ENCODE data around the gene NBEAL2.

Gene NBEAL2

DNA sequence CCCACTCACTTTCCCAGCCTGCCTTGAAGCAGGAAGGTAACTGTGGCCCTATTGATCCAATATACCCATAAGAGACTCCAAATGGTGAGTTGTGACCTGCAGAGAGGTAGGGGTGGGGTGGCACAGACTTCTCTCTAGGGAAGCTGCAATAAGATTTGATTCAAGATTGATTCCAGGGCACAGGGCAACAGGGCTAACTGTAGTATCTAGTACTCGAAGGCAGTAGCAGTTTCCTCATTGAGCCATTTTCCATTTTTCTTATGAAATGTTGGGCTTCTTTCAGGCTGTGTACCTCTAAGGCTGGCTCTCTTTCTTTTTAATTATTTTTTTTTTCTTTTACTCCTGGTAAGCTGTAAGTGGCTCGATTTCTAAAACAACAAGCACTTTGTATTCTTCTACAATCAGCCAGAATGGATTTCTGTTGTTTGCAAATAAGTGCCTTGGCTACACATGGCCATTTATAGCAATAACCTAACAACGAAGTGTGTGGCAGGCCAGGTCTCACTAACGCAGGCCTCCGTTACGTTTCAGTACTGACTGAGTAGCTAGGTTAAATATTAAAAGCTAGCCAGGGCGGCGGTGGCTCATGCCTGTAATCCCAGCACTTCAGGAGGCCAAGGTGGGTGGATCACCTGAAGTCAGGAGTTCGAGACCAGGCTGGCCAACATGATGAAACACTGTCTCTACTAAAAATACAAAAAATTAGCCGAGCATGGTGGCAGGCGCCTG, 22.2 kb upstream of the NBEAL2 start:
- Histone ChIP-seq H3K36me3 (peaks cover 6% of the 10 kb centered on the region), H3K27ac (no peak overlapping the region)
- TF ChIP-seq, protein P1, sequence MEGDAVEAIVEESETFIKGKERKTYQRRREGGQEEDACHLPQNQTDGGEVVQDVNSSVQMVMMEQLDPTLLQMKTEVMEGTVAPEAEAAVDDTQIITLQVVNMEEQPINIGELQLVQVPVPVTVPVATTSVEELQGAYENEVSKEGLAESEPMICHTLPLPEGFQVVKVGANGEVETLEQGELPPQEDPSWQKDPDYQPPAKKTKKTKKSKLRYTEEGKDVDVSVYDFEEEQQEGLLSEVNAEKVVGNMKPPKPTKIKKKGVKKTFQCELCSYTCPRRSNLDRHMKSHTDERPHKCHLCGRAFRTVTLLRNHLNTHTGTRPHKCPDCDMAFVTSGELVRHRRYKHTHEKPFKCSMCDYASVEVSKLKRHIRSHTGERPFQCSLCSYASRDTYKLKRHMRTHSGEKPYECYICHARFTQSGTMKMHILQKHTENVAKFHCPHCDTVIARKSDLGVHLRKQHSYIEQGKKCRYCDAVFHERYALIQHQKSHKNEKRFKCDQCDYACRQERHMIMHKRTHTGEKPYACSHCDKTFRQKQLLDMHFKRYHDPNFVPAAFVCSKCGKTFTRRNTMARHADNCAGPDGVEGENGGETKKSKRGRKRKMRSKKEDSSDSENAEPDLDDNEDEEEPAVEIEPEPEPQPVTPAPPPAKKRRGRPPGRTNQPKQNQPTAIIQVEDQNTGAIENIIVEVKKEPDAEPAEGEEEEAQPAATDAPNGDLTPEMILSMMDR (IDR thresholded peaks at IDR 0.05; ENCODE audit: low read depth, low read length), result no peak

DNA sequence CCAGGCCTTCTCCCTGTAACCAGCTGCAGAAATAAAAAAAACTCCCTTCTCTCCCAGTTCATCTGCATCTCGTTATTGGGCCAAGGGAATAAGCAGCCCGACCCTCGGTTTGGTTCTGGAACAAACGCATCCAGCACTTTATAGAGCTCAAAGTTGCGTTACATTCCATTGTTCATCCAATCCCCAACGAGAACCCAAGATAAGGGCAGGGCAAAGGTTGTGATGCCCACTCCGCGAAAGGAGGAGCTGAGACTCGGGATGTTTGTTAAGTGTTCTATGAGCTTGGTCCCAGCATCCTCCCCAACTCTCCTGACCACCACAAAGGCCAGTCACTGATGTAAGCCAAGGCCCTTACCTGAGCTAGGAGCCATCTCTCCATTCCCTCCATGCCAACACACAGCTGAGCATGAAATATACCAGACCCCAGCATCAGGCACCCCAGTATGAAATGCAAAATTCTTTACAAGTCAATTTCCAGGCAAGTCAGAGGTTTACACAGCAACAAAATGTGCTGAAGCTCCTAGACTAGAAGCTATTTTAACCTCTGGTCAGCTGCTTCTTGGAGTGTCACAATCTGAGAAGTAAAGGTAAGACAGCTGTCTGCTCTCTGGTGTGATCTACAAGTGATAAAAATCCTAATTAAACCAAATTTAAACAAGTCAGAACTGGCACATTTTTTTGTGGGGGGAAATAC, 20.9 kb upstream of the NBEAL2 start:
- TF ChIP-seq, protein P1 (IDR thresholded peaks at IDR 0.05; ENCODE audit: low read depth, low read length), result no peak
- peaks cover 11% of the 10 kb centered on the region for H3K36me3 ChIP-seq

More for the DNA sequence above, 22.2 kb upstream of the NBEAL2 start:
- Histone ChIP-seq H3K27me3 (ENCODE audit: insufficient read depth, low read depth, severe bottlenecking) (no peaks in the 10 kb centered on the region), H3K4me3 (ENCODE audit: low read depth, low read length) (no peak overlapping the region), H3K9me3 (ENCODE audit: severe bottlenecking) (no peaks in the 10 kb centered on the region)
- DNase-seq, result no peak

DNA sequence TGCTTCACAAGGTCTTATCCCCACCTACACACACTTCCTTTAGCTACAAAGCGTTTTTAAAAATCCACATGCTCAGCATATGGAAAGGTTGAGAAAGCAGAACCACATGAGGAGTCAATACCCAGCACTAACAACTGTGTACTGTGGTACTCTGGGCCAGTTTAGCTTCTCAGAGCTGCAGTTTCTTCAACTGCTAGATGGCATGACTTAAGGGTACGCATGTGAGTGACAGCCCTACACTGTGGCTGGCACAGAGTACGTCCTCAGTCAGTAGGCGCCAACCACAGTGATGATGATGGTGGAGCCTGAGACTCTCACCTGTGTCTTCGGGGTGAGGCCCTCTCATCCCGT, 20.3 kb upstream of the NBEAL2 start:
- Histone ChIP-seq H3K4me3 (ENCODE audit: low read depth, low read length) (no peak overlapping the region), H3K9me3 (ENCODE audit: severe bottlenecking) (no peaks in the 10 kb centered on the region), H3K27ac (no peak overlapping the region), H3K36me3 (peaks cover 11% of the 10 kb centered on the region), H3K27me3 (ENCODE audit: insufficient read depth, low read depth, severe bottlenecking) (no peaks in the 10 kb centered on the region)
- TF ChIP-seq, protein P1 (IDR thresholded peaks at IDR 0.05; ENCODE audit: low read depth, low read length), result no peak
- DNase-seq, result no peak

More for the DNA sequence above, 20.9 kb upstream of the NBEAL2 start:
- Histone ChIP-seq H3K9me3 (ENCODE audit: severe bottlenecking) (no peaks in the 10 kb centered on the region), H3K4me3 (ENCODE audit: low read depth, low read length) (no peak overlapping the region), H3K27me3 (ENCODE audit: insufficient read depth, low read depth, severe bottlenecking) (no peaks in the 10 kb centered on the region), H3K27ac (no peak overlapping the region)
- DNase-seq, result no peak

DNA sequence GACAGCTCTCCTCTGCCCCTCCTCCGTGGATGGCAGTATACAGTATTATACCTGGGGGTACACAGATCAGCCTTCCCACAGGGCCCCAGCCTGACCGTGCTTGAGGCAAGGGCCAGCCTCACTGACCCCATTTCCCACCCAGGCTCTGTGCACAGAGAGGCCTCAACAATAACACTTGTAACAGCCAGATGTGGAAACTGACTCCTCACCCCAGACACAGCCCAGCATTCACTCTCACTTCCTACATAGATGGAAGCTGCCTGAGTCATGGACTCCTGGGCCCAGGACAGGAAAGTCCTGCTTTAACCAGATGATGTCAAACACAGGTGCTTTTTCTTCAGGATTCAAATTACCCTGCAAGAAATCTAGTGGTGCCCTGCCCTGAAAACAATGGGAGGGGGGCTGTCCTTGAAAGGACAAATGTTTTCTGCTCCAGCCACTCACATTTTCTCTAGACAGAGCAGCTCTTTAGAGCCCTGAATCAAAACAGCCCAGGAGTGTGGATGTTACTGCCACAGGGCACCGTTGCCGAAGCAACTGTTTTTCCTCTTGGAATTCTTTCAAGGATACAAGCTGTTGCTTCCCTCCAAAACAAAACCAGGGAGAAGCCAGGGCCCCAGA, 19.3 kb upstream of the NBEAL2 start:
- DNase-seq, result no peak
- Histone ChIP-seq H3K27me3 (ENCODE audit: insufficient read depth, low read depth, severe bottlenecking) (no peaks in the 10 kb centered on the region), H3K4me3 (ENCODE audit: low read depth, low read length) (no peak overlapping the region), H3K27ac (no peak overlapping the region), H3K9me3 (ENCODE audit: severe bottlenecking) (no peaks in the 10 kb centered on the region), H3K36me3 (peaks cover 13% of the 10 kb centered on the region)
- TF ChIP-seq, protein P1 (IDR thresholded peaks at IDR 0.05; ENCODE audit: low read depth, low read length), result no peak

DNA sequence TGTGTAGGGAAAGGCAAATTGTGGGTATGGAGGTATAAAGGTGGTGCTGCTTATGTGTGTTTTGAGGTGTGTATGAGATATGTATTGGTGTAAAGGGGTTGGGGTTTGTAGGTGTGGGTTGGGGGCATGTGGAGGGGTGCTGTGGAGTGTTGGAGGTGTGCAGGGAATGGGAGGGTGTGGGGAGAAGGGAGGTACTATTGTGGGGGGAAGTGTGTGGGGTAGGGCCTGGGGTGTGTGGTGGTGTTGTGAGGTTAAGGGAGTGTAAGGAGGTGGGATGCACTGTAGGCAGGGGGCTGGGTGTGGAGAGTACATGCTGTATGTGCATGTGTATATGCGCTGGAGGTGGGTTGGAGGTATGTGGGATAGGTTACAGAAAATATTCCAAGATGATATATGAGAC, 18.6 kb upstream of the NBEAL2 start:
- Histone ChIP-seq H3K27ac (no peak overlapping the region), H3K36me3 (peaks cover 20% of the 10 kb centered on the region), H3K4me3 (ENCODE audit: low read depth, low read length) (no peak overlapping the region), H3K27me3 (ENCODE audit: insufficient read depth, low read depth, severe bottlenecking) (no peaks in the 10 kb centered on the region), H3K9me3 (ENCODE audit: severe bottlenecking) (no peaks in the 10 kb centered on the region)
- no peak for DNase-seq
- TF ChIP-seq, protein P1 (IDR thresholded peaks at IDR 0.05; ENCODE audit: low read depth, low read length), result no peak
